GM12878 (cell line): ENCODE results near the gene MOCOS. TPM values are rescaled to one million over a fixed set of nuclear protein-coding genes. Genes with fewer than 3 reads are reported as not detected.

Experiments used
- ATAC-seq: fragments of 200-7000 bp; cut with Tn5 transposase; 3 replicates; pipeline ENCODE4 v1.9.1; 2020; ENCODE audit warnings: mild to moderate bottlenecking, moderate library complexity
- BruUV-seq: library from RNA; stranded (reverse); fragments of 400-500 nt; replicated peaks from 2 replicates; lab custom pipeline; 2021; lab: Mats Ljungman, UMichigan
- CTCF ChIA-PET: fragments of 300-600 bp; sonication (Branson Sonifier 250); formaldehyde crosslinking; extraction: SDS; loops from one replicate; lab custom pipeline; 2021; ENCODE audit warnings: inconsistent platforms; lab: Yijun Ruan, JAX
- POLR2A ChIA-PET: fragments of 350-600 bp; formaldehyde crosslinking; extraction: SDS; loops from one replicate; lab custom pipeline; 2021; ENCODE audit warnings: inconsistent platforms; lab: Charles Lee
- RAD21 ChIA-PET: fragments of 300-600 bp; sonication (Branson Sonifier 250); formaldehyde crosslinking; loops from one replicate; lab custom pipeline; 2023; ENCODE audit warnings: antibody characterized with exemption; ENCODE audit not compliant: unreplicated experiment; lab: Charles Lee
- SMC1A ChIA-PET: fragments of 300-600 bp; sonication (Branson Sonifier 250); formaldehyde crosslinking; loops from one replicate; lab custom pipeline; 2023; ENCODE audit not compliant: unreplicated experiment, uncharacterized antibody; lab: Charles Lee
- DNase-seq: peaks from one replicate; pipeline ENCODE4 v3.0.0-alpha.2; 2011; ENCODE audit warnings: low read depth, low spot score
- FAIRE-seq: peaks from 3 replicates; lab custom pipeline; 2011; peaks lifted over from hg19 to GRCh38; lab: Jason Lieb, UNC
- H2AFZ ChIP-seq: 2 replicates; pipeline ENCODE4 v1.6.0; 2011; ENCODE audit warnings: low read depth, low read length, control low read depth; ENCODE audit not compliant: control insufficient read depth
- H3K27ac ChIP-seq: 2 replicates; pipeline ENCODE4 v1.5.1; 2011; ENCODE audit warnings: control low read depth; ENCODE audit not compliant: control insufficient read depth, insufficient read depth
- H3K27me3 ChIP-seq, 2 experiments: replicated peaks in 1 of 2; 2 replicates each; pipeline versions ENCODE4 v1.6.0 to v1.6.1; 2011; ENCODE audit warnings: low read length in 1 of 2; ENCODE audit not compliant: control insufficient read depth in 2 of 2, insufficient read depth in 2 of 2
- H3K36me3 ChIP-seq, 2 experiments: 2 replicates each; pipeline ENCODE4 v1.5.1; 2011; ENCODE audit warnings: low read length in 1 of 2; ENCODE audit not compliant: control insufficient read depth in 2 of 2, insufficient read depth in 2 of 2
- H3K4me1 ChIP-seq: 2 replicates; pipeline ENCODE4 v1.6.1; 2011; ENCODE audit warnings: mild to moderate bottlenecking, low read length, moderate library complexity, mixed read lengths; ENCODE audit not compliant: control insufficient read depth, insufficient read depth
- H3K4me2 ChIP-seq: 2 replicates; pipeline ENCODE4 v1.6.0; 2011; ENCODE audit warnings: control low read depth; ENCODE audit not compliant: control insufficient read depth, insufficient read depth
- H3K4me3 ChIP-seq: fragments of 200-600 bp; sonication (generic); 2 replicates; pipeline ENCODE4 v1.5.1; 2016
- H3K79me2 ChIP-seq: 2 replicates; pipeline ENCODE4 v1.6.0; 2011; ENCODE audit warnings: low read length; ENCODE audit not compliant: control insufficient read depth, insufficient read depth
- H3K9ac ChIP-seq: 2 replicates; pipeline ENCODE4 v1.8.0; 2011; ENCODE audit warnings: low read length, control low read depth, mixed read lengths; ENCODE audit not compliant: control insufficient read depth, insufficient read depth
- H3K9me3 ChIP-seq: replicated peaks from 3 replicates; pipeline ENCODE4 v1.5.1; 2011; ENCODE audit warnings: mild to moderate bottlenecking, low read length; ENCODE audit not compliant: control insufficient read depth, insufficient read depth
- H4K20me1 ChIP-seq: 2 replicates; pipeline ENCODE4 v1.6.0; 2011; ENCODE audit not compliant: control insufficient read depth, insufficient read depth
- CBFB ChIP-seq: IDR thresholded peaks from 2 replicates; pipeline ENCODE4 v1.6.1; 2016; ENCODE audit warnings: antibody characterized with exemption, low read depth
- CBX3 ChIP-seq: fragments of 200-600 bp; sonication (generic); IDR thresholded peaks from 2 replicates; pipeline ENCODE4 v1.6.1; 2016; ENCODE audit warnings: low read depth, borderline replicate concordance
- CBX5 ChIP-seq: sonication (generic); IDR thresholded peaks from 2 replicates; pipeline ENCODE4 v1.6.1; 2016; ENCODE audit warnings: low read depth, moderate library complexity, mild to moderate bottlenecking, inconsistent platforms
- CEBPB ChIP-seq, 2 experiments: fragments of 150-350 bp in 1 of 2; IDR thresholded peaks; 2 replicates each; pipeline ENCODE4 v1.6.1; 2012 to 2014; ENCODE audit warnings: low read depth in 2 of 2, low read length in 2 of 2, borderline replicate concordance in 1 of 2, inconsistent platforms in 1 of 2
- EGR1 ChIP-seq, 2 experiments: IDR thresholded peaks; 1 replicate in 1 of 2; 2 replicates in 1 of 2; pipeline ENCODE4 v1.6.1; 2011 to 2012; ENCODE audit warnings: low read depth in 2 of 2, low read length in 2 of 2, borderline replicate concordance in 1 of 2, mild to moderate bottlenecking in 1 of 2, moderate library complexity in 1 of 2
- ELK1 ChIP-seq: IDR thresholded peaks from 2 replicates; pipeline ENCODE4 v1.6.1; 2012; ENCODE audit warnings: low read depth, low read length, improper control_type of control experiment
- EZH2 ChIP-seq: IDR thresholded peaks from 2 replicates; pipeline ENCODE4 v1.6.1; 2012; ENCODE audit warnings: low read depth, mild to moderate bottlenecking, control low read depth, inconsistent platforms, low read length, borderline replicate concordance; ENCODE audit not compliant: control insufficient read depth
- FOXM1 ChIP-seq: IDR thresholded peaks from 2 replicates; pipeline ENCODE4 v1.6.1; 2012; ENCODE audit warnings: low read depth, mild to moderate bottlenecking, inconsistent platforms, low read length, moderate library complexity
- GABPA ChIP-seq: IDR thresholded peaks from 2 replicates; pipeline ENCODE4 v1.6.1; 2014; ENCODE audit warnings: antibody characterized with exemption, low read depth, mild to moderate bottlenecking, inconsistent platforms
- HSF1 ChIP-seq: fragments of 150-350 bp; IDR thresholded peaks from 2 replicates; pipeline ENCODE4 v1.6.1; 2014; ENCODE audit warnings: mild to moderate bottlenecking, low read depth, low read length
- KAT2A ChIP-seq: conservative IDR thresholded peaks from 2 replicates; pipeline ENCODE4 v1.6.1; 2011; ENCODE audit warnings: low read depth, low read length; ENCODE audit not compliant: control insufficient read depth
- MYB ChIP-seq: fragments of 150-350 bp; IDR thresholded peaks from 2 replicates; pipeline ENCODE4 v1.6.1; 2014; ENCODE audit warnings: mild to moderate bottlenecking, low read depth, low read length, borderline replicate concordance
- NR2F1 ChIP-seq: fragments of 450-650 bp; conservative IDR thresholded peaks from 2 replicates; pipeline ENCODE4 v1.6.1; 2017; ENCODE audit warnings: mild to moderate bottlenecking
- SPI1 ChIP-seq: IDR thresholded peaks from 2 replicates; pipeline ENCODE4 v1.6.1; 2011; ENCODE audit warnings: low read depth, mild to moderate bottlenecking, low read length, moderate library complexity, borderline replicate concordance; ENCODE audit not compliant: insufficient read depth
- SRF ChIP-seq, 2 experiments: IDR thresholded peaks; 2 replicates each; pipeline ENCODE4 v1.6.1; 2011; ENCODE audit warnings: low read depth in 2 of 2, low read length in 2 of 2, mild to moderate bottlenecking in 1 of 2, moderate library complexity in 1 of 2
- ZNF592 ChIP-seq: fragments of 450-650 bp; IDR thresholded peaks from 2 replicates; pipeline ENCODE4 v1.6.1; 2017; ENCODE audit warnings: mild to moderate bottlenecking, moderate library complexity
- in situ Hi-C: fragments of 300-500 bp; cut with MboI; formaldehyde crosslinking; loops from 9 replicates; pipeline ENCODE4 v1.14.3; 2018; ENCODE audit warnings: mixed read lengths
- intact Hi-C: fragments of 100-400 bp; cut with micrococcal nuclease; formaldehyde crosslinking; loops from one replicate; pipeline ENCODE4 v1.14.2; 2022; ENCODE audit not compliant: unreplicated experiment
- polyA plus RNA-seq, 11 experiments: library from polyadenylated mRNA; depleted of rRNA in 4 of 11; unstranded in 6 of 11; stranded (reverse) in 5 of 11; fragments of >200 nt; fragmentation: Nextera tagmentation in 4 of 11; fragmentation: Illumina TruSeq in 1 of 11; extraction: Ambion mirVana in 4 of 11; extraction: Trizol in 1 of 11; gene quantifications; 1 replicate in 1 of 11; 2 replicates in 10 of 11; pipeline versions ENCODE4 v1.2.1 to v1.2.3, GENCODE V29; 2011 to 2016; ENCODE audit warnings: inconsistent platforms in 2 of 11, missing spikeins in 2 of 11, low read depth in 1 of 11
- total RNA-seq, 4 experiments: library from RNA; depleted of rRNA in 3 of 4; stranded (reverse); fragments of >200 nt in 3 of 4; fragmentation: Illumina TruSeq in 1 of 4; extraction: Trizol in 1 of 4; gene quantifications; 2 replicates each; pipeline versions ENCODE4 v1.2.1 to v1.2.3, GENCODE V29; 2013 to 2021

The MOCOS gene
- total and polyA plus RNA-seq, 10 of the 15 experiments (the other 5 are each of a cell fraction or from before 2014, with no cell fraction given): 0.16 to 0.56 (median 0.33) TPM

- no peaks in the 10 kb centered on the region for H3K27me3 ChIP-seq
- intact Hi-C loops: no loop called here
- no peak overlapping the region for H3K9ac ChIP-seq
- no peaks in the 10 kb centered on the region for H3K79me2 ChIP-seq
- no peak overlapping the region for H3K4me3 ChIP-seq
- CTCF ChIA-PET: no interaction called here
- DNase-seq (no peak), ATAC-seq (no peak), FAIRE-seq (no peak)
- H3K4me2 ChIP-seq: no peak overlapping the region
- in situ Hi-C loops: no loop called here
- no peak overlapping the region for H2AFZ ChIP-seq
- no peaks in the 10 kb centered on the region for H4K20me1 ChIP-seq
- no TSS peak for BruUV-seq
- RAD21 ChIA-PET: no interaction called here
- SMC1A ChIA-PET: no interaction called here
- no peaks in the 10 kb centered on the region for H3K4me1 ChIP-seq
- TF ChIP-seq CEBPB (IDR thresholded peaks at IDR 0.05; ENCODE audit: borderline replicate concordance in 1 of 2, low read depth in 2 of 2, low read length in 2 of 2) (no peak), FOXM1 (no peak), ZNF592 (no peak), CBFB (no peak), HSF1 (no peak), CBX3 (no peak), EZH2 (no peak), SRF (IDR thresholded peaks at IDR 0.05; ENCODE audit: low read depth in 2 of 2, low read length in 2 of 2) (no peak), MYB (no peak), NR2F1 (no peak), KAT2A (no peak), GABPA (no peak), EGR1 (IDR thresholded peaks at IDR 0.05; ENCODE audit: borderline replicate concordance in 1 of 2, low read depth in 2 of 2, low read length in 2 of 2) (no peak), CBX5 (no peak), ELK1 (no peak), SPI1 (no peak)
- no peak overlapping the region for H3K27ac ChIP-seq
- POLR2A ChIA-PET: no interaction called here
- no peaks in the 10 kb centered on the region for H3K9me3 ChIP-seq
- no peaks in the 10 kb centered on the region for H3K36me3 ChIP-seq
Observed at GRCh38 chr18:36271153-36271552, 83.9 kb downstream of the MOCOS start.
